Measurements from ENCODE around the gene LTBP1.
A peak's percentile ranks its signal among the peaks of the same experiment; 100 is the strongest.

The LTBP1 gene

DNA sequence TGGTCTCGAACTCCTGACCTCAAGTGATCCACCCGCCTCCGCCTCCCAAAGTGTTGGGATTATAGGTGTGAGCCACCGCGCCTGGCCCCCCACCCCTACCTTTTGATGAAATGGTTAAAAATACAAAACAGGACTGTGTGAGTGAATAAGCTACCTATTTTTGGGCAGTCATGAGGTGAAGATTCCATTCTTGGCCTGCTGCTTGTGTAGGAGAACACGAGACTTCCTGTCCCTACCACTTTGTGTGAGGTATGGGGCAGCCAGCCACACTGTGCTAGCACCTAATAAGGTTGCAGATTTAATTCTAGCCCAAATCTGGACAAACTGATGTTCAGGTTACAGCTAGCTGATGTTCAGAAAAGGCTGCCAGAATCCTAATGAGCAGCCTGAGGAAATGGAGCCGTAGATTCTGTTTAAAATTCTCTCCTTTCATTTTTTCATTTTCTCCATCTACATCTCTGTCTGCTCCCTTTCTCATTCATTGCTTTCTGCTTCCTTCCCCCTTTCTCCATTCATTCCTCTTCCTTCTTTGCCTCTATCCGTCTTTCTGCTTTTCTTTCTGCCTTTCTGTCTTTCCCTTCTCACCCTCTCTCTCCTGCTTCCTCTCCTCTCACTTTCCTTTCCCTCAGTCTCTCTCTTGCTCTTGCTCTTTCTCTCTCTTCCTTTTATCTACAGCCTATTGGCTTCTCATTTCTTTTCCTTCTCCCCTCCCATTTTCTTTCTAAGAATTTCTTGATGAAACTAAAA is 4.6 kb upstream of the LTBP1 start:
- Histone ChIP-seq H3K36me3 (no peaks in the 10 kb centered on the region), H3K4me3 (no peak overlapping the region), H3K9me3 (no peaks in the 10 kb centered on the region), H3K27ac (no peak overlapping the region), H3K27me3 (peaks cover 0 to 3% of the 10 kb centered on the region in 2 donors), H3K4me1 (no peaks in the 10 kb centered on the region)
- TF ChIP-seq, protein P1, sequence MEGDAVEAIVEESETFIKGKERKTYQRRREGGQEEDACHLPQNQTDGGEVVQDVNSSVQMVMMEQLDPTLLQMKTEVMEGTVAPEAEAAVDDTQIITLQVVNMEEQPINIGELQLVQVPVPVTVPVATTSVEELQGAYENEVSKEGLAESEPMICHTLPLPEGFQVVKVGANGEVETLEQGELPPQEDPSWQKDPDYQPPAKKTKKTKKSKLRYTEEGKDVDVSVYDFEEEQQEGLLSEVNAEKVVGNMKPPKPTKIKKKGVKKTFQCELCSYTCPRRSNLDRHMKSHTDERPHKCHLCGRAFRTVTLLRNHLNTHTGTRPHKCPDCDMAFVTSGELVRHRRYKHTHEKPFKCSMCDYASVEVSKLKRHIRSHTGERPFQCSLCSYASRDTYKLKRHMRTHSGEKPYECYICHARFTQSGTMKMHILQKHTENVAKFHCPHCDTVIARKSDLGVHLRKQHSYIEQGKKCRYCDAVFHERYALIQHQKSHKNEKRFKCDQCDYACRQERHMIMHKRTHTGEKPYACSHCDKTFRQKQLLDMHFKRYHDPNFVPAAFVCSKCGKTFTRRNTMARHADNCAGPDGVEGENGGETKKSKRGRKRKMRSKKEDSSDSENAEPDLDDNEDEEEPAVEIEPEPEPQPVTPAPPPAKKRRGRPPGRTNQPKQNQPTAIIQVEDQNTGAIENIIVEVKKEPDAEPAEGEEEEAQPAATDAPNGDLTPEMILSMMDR (IDR thresholded peaks at IDR 0.05): no peak
- no peak for DNase-seq
- intact Hi-C loops (cut with DNase I; ENCODE audit: low total_unique reads): no loop called here

DNA sequence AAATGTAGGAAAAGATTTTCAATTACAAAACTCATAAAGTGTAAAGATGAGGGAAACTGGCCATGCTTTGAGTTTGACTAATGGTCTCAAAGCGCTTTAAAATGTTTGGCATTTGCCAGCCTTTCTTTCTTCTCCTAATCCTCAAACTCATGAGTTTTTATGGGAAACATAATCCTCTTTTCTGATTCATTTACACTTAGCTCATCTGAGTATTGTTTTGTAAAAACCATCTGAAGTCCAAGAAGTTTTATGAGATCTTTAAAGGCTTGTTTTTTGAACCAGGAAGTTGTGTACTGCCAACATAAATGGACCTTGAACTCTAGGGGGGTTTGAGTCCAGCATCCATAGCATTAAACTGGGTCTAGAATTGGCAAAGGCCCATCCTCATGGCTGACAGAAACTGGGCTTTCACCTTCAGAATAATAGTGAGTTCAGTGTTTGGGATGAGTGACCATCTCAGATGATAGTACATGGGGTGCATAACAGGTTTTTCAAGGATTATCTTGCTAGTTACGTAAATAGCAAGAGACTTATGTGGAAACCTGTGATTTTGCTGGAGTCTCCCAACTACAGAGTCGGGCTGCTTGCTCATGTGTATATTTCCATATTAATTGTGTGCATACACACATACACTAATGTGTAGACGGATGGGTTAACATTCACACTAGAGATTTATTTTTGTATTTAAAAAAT is 3.8 kb upstream of the LTBP1 start:
- Histone ChIP-seq H3K36me3 (no peaks in the 10 kb centered on the region), H3K27me3 (peaks cover 0 to 3% of the 10 kb centered on the region in 2 donors), H3K4me3 (no peak overlapping the region), H3K4me1 (peaks cover 0 to 5% (median under 1%) of the 10 kb centered on the region in 4 donors), H3K27ac (no peak overlapping the region), H3K9me3 (no peaks in the 10 kb centered on the region)
- TF ChIP-seq, protein P1 (IDR thresholded peaks at IDR 0.05): no peak
- DNase-seq: no peak
- intact Hi-C loops (cut with DNase I; ENCODE audit: low total_unique reads): no loop called here

DNA sequence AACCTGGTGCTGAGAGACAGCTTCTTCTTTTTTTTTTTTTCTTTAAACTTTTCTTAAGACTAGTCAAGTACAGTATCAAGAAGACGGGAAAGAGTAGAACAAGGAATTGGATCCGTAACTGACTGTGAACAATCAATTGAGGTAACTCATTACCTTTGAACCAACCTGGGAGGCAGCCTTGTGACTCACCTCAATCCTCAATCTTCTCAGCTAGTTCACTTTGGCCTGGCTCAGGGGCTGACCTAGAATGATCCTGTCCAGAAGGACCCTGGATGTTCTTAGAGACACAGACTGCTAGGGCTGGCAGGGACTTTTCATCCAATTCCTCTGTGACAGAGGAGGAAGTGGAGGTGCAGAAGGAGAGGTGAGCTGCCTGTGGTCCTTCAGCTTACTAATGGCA is 1.5 kb upstream of the LTBP1 start:
- TF ChIP-seq, protein P1 (IDR thresholded peaks at IDR 0.05): no peak
- Histone ChIP-seq H3K27ac (no peak overlapping the region), H3K9me3 (no peaks in the 10 kb centered on the region), H3K27me3 (no peaks in the 10 kb centered on the region), H3K36me3 (no peaks in the 10 kb centered on the region), H3K4me3 (no peak overlapping the region), H3K4me1 (peaks cover 0 to 15% (median 9%) of the 10 kb centered on the region in 4 donors)
- intact Hi-C loops (cut with DNase I; ENCODE audit: low total_unique reads): loop anchor here (5.0 kb wide), 1 partner anchor 77 kb away; no protein-coding TSS in a partner anchor
- DNase-seq: no peak

DNA sequence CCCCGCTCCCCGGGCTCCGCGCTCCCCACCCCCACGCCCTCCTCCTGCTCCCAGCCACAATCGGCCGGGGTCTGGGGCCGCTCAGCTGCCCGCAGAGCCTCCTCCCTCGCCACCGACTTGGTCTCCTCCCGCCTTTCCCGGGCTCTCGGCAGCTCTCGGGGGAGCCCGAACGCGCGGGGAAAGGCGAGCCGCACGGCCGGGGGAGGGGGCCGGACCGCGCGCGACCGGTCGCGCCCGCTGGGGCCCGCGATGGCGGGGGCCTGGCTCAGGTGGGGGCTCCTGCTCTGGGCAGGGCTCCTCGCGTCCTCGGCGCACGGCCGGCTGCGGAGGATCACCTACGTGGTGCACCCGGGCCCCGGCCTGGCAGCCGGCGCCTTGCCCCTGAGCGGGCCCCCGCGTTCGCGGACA is 327 bp downstream of the LTBP1 start:
- Histone ChIP-seq H3K4me3 (peak overlapping the region; percentile 77 to 82), H3K9me3 (no peaks in the 10 kb centered on the region), H3K36me3 (no peaks in the 10 kb centered on the region), H3K27ac (peak overlapping the region; percentile 77 to 82), H3K27me3 (no peaks in the 10 kb centered on the region), H3K4me1 (peaks cover 0 to 15% (median 9%) of the 10 kb centered on the region in 4 donors)
- TF ChIP-seq, protein P1 (IDR thresholded peaks at IDR 0.05): no peak
- DNase-seq: peak in 1 of 2 donors; percentile 67
- intact Hi-C loops (cut with DNase I; ENCODE audit: low total_unique reads): loop anchor here (5.0 kb wide), 1 partner anchor 75 kb away; no protein-coding TSS in a partner anchor

DNA sequence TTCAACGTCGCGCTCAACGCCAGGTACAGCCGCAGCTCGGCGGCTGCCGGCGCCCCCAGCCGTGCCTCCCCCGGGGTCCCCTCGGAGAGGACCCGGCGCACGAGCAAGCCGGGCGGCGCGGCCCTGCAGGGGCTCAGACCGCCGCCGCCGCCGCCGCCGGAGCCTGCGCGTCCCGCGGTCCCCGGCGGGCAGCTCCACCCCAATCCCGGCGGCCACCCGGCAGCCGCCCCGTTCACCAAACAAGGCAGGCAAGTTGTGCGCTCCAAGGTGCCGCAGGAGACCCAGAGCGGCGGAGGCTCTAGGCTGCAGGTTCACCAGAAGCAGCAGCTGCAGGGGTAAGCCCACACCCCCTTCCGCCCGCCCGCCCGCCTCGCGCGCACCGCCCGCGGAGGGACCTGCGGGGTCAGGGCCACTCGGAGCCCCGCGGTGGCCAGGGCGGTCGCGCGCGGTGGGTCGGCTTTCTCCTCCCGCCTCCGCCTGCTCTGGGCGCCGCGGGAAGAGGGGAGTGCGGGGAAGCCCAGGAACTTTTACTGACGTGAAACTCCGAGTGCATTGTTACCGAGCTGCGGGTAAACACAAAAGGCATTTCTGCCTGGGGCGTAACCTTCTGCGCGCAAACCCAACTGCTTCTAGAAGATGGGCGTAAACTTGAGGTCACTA is 861 bp downstream of the LTBP1 start:
- Histone ChIP-seq H3K27me3 (no peaks in the 10 kb centered on the region), H3K9me3 (no peaks in the 10 kb centered on the region), H3K4me1 (peaks cover 0 to 15% (median 9%) of the 10 kb centered on the region in 4 donors), H3K27ac (peak overlapping the region; percentile 77 to 82), H3K4me3 (peak overlapping the region; percentile 77 to 82), H3K36me3 (no peaks in the 10 kb centered on the region)
- peak in 1 of 2 donors; percentile 78 for DNase-seq
- intact Hi-C loops (cut with DNase I; ENCODE audit: low total_unique reads): loop anchor here (5.0 kb wide), 1 partner anchor 75 kb away; no protein-coding TSS in a partner anchor
- TF ChIP-seq, protein P1 (IDR thresholded peaks at IDR 0.05): no peak
